PC-3 (cell line): Measurements from ENCODE around the gene DRGX. TPM values are rescaled to one million over a fixed set of nuclear protein-coding genes. Genes with fewer than 3 reads are reported as not detected.
A peak's percentile ranks its signal among the peaks of the same experiment; 100 is the strongest.

Source experiments
- ATAC-seq: fragments of 200-7000 bp; cut with Tn5 transposase; 2 replicates; pipeline ENCODE4 v1.9.1; 2020; ENCODE audit warnings: mild to moderate bottlenecking, moderate library complexity
- BruUV-seq: library from RNA; stranded (reverse); fragments of 400-500 nt; replicated peaks from 2 replicates; lab custom pipeline; 2021; lab: Mats Ljungman, UMichigan
- CTCF ChIA-PET: fragments of 300-600 bp; sonication (Branson Sonifier 250); formaldehyde crosslinking; loops from one replicate; lab custom pipeline; 2022; ENCODE audit warnings: antibody characterized with exemption; lab: Charles Lee
- POLR2A ChIA-PET: fragments of 300-600 bp; sonication (Branson Sonifier 250); formaldehyde crosslinking; loops from one replicate; lab custom pipeline; 2022; ENCODE audit warnings: antibody characterized with exemption; ENCODE audit not compliant: unreplicated experiment; lab: Charles Lee
- DNase-seq: peaks from one replicate; pipeline ENCODE4 v3.0.0-alpha.2; 2015
- H2AFZ ChIP-seq: fragments of 300-600 bp; sonication (generic); 2 replicates; pipeline ENCODE4 v1.6.0; 2016; ENCODE audit warnings: antibody characterized with exemption, low read length
- H3F3A ChIP-seq: fragments of 300-600 bp; sonication (generic); one replicate; pipeline ENCODE4 v1.6.0; 2017; ENCODE audit warnings: antibody characterized with exemption, low read length, control low read depth, mild to moderate bottlenecking; ENCODE audit not compliant: unreplicated experiment
- H3K27ac ChIP-seq: fragments of 300-600 bp; sonication (generic); 2 replicates; pipeline ENCODE4 v1.5.1; 2016; ENCODE audit warnings: mild to moderate bottlenecking, low read length
- H3K27me3 ChIP-seq: fragments of 300-600 bp; sonication (generic); 2 replicates; pipeline ENCODE4 v1.6.1; 2016; ENCODE audit warnings: low read length, mixed read lengths
- H3K36me3 ChIP-seq: fragments of 300-600 bp; sonication (generic); 2 replicates; pipeline ENCODE4 v1.6.1; 2016; ENCODE audit warnings: low read depth, mixed run types, low read length, mixed read lengths
- H3K4me1 ChIP-seq: fragments of 300-600 bp; sonication (generic); 2 replicates; pipeline ENCODE4 v1.5.1; 2016; ENCODE audit warnings: low read length; ENCODE audit not compliant: insufficient read depth
- H3K4me2 ChIP-seq: fragments of 300-600 bp; sonication (generic); 2 replicates; pipeline ENCODE4 v1.6.0; 2016; ENCODE audit warnings: low read length
- H3K4me3 ChIP-seq: fragments of 300-600 bp; sonication (generic); 2 replicates; pipeline ENCODE4 v1.5.1; 2016; ENCODE audit warnings: mild to moderate bottlenecking, low read length, mixed read lengths
- H3K79me2 ChIP-seq: fragments of 300-600 bp; sonication (generic); 2 replicates; pipeline ENCODE4 v1.6.1; 2017; ENCODE audit warnings: low read length, mixed read lengths
- H3K9ac ChIP-seq: fragments of 300-600 bp; sonication (generic); 2 replicates; pipeline ENCODE4 v1.6.0; 2016; ENCODE audit warnings: mild to moderate bottlenecking, low read length
- H3K9me2 ChIP-seq: fragments of 300-600 bp; sonication (generic); replicated peaks from 2 replicates; pipeline ENCODE4 v1.6.1; 2016; ENCODE audit warnings: mixed run types, low read length, mixed read lengths
- H3K9me3 ChIP-seq: fragments of 300-600 bp; sonication (generic); 2 replicates; pipeline ENCODE4 v1.6.1; 2016; ENCODE audit warnings: low read length, mixed read lengths
- H4K20me1 ChIP-seq: fragments of 300-600 bp; sonication (generic); 2 replicates; pipeline ENCODE4 v1.6.1; 2016; ENCODE audit warnings: low read length, mixed read lengths
- CTCF ChIP-seq: fragments of 300-600 bp; sonication (generic); conservative IDR thresholded peaks from 2 replicates; pipeline ENCODE4 v1.5.1; 2017; ENCODE audit warnings: antibody characterized with exemption, low read depth, mild to moderate bottlenecking, low read length
- EZH2 ChIP-seq: fragments of 300-600 bp; sonication (generic); IDR thresholded peaks from one replicate; pipeline ENCODE4 v1.6.1; 2017; ENCODE audit warnings: antibody characterized with exemption, mild to moderate bottlenecking, low read length; ENCODE audit not compliant: unreplicated experiment
- EZH2phosphoT487 ChIP-seq: fragments of 300-600 bp; sonication (generic); IDR thresholded peaks from 2 replicates; pipeline ENCODE4 v1.6.1; 2018; ENCODE audit warnings: mild to moderate bottlenecking, antibody characterized with exemption, low read length, borderline replicate concordance
- intact Hi-C: fragments of 100-400 bp; cut with micrococcal nuclease; formaldehyde crosslinking; loops from 2 replicates; pipeline ENCODE4 v1.9.0; 2023
- total RNA-seq: library from RNA; depleted of rRNA; stranded (reverse); fragments of >200 nt; gene quantifications from 2 replicates; pipeline ENCODE4 v1.2.3, GENCODE V29; 2014

DRGX gene
- total RNA-seq, 1 experiment from 2014 or later = 0.33 TPM

- H3K9me3 ChIP-seq = no peaks in the 10 kb centered on the region
- no peaks in the 10 kb centered on the region for H4K20me1 ChIP-seq
- ATAC-seq (no peak), DNase-seq (no peak)
- H3K9ac ChIP-seq = no peak overlapping the region
- peaks cover 10% of the 10 kb centered on the region; the same call in 1 of the 2 replicates for H3K4me1 ChIP-seq
- no peaks in the 10 kb centered on the region for H3K79me2 ChIP-seq
- no peak overlapping the region for H2AFZ ChIP-seq
- intact Hi-C loops = no loop called here
- POLR2A ChIA-PET = no interaction called here
- no peak overlapping the region for H3K27ac ChIP-seq
- no peaks in the 10 kb centered on the region for H3F3A ChIP-seq
- H3K4me2 ChIP-seq = no peak overlapping the region
- peaks cover 98% of the 10 kb centered on the region for H3K27me3 ChIP-seq
- no peaks in the 10 kb centered on the region for H3K9me2 ChIP-seq
- CTCF ChIA-PET = no interaction called here
- H3K36me3 ChIP-seq = no peaks in the 10 kb centered on the region
- TF ChIP-seq EZH2 (no peak), EZH2phosphoT487 (no peak), CTCF (no peak)
- no peak overlapping the region for H3K4me3 ChIP-seq
- no TSS peak for BruUV-seq
Observed at GRCh38 chr10:49400365-49400764, 4.5 kb upstream of the DRGX start.

GRCh38 chr10:49398986-49399385 lies 3.1 kb upstream of the DRGX start:
- no peak overlapping the region for H2AFZ ChIP-seq
- no peaks in the 10 kb centered on the region for H3K36me3 ChIP-seq
- H3K79me2 ChIP-seq = no peaks in the 10 kb centered on the region
- intact Hi-C loops = no loop called here
- H3K4me2 ChIP-seq = no peak overlapping the region
- H3K9ac ChIP-seq = no peak overlapping the region
- CTCF ChIA-PET = no interaction called here
- H3K4me3 ChIP-seq = no peak overlapping the region
- no peak overlapping the region for H3K27ac ChIP-seq
- no TSS peak for BruUV-seq
- H3K9me3 ChIP-seq = no peaks in the 10 kb centered on the region
- H3K9me2 ChIP-seq = no peaks in the 10 kb centered on the region
- no peaks in the 10 kb centered on the region for H4K20me1 ChIP-seq
- peaks cover 98% of the 10 kb centered on the region for H3K27me3 ChIP-seq
- H3F3A ChIP-seq = no peaks in the 10 kb centered on the region
- POLR2A ChIA-PET = interaction anchor here (0.6 kb wide), 1 partner anchor 140 kb away, joined by 4 read pairs; the partner anchor contains the start of gene ERCC6
- no peak for TF ChIP-seq CTCF
- TF ChIP-seq EZH2phosphoT487 = no peak
- TF ChIP-seq EZH2 = no peak
- ATAC-seq = no peak
- no peak for DNase-seq
- H3K4me1 ChIP-seq = peaks cover 12% of the 10 kb centered on the region; the same call in 1 of the 2 replicates

DNA sequence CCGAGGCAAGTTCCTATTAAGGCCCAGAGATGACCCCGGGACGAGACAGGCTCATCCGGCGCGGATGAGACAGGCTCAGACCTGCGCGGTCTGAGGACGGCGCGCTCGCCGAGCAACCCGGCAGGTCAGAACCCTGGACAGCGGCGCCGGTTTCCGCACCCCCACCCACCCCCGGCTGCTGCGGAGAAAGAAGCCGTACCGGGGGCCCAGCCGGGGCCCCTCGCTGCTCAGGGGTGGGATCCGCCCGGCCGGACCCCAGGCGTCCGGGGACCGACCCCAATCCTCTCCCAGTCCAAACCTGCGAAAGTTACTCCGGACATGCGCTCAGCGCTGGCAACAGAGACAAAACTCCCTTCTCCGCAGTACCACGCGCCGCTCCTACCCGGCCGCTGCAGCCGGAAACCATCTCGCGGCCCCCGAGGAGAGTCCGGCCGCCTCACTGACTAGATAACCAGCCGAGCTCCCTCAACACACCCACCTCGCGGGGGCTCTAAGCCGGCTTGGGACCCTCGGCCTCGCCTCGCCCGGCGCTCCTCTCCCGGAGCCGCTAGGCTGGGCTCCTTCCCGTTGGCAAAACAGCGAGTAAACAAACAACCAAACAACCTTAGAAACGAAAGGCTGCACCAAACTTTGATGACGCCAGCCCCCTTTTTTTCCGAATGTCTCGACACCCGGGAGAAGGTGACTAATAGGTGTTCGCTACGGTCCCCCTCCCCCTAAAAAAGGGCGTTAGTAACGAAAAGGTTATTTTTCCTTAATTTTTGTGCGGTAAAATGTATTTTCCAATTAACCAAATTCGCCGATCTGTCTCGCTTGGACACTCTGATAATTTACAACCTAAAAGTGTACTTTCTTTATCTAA lies 2.3 kb upstream of the DRGX start:
- no TSS peak for BruUV-seq
- H3K27me3 ChIP-seq = peaks cover 99% of the 10 kb centered on the region
- CTCF ChIA-PET = no interaction called here
- H2AFZ ChIP-seq = no peak overlapping the region
- no peaks in the 10 kb centered on the region for H3K36me3 ChIP-seq
- H3K9me3 ChIP-seq = no peaks in the 10 kb centered on the region
- peak; percentile 58 for ATAC-seq
- peaks cover 12% of the 10 kb centered on the region; the same call in 1 of the 2 replicates for H3K4me1 ChIP-seq
- H3K4me3 ChIP-seq = peak overlapping the region; percentile 49
- H4K20me1 ChIP-seq = no peaks in the 10 kb centered on the region
- no peak overlapping the region for H3K27ac ChIP-seq
- POLR2A ChIA-PET = no interaction called here
- H3K9ac ChIP-seq = no peak overlapping the region
- no peaks in the 10 kb centered on the region for H3K9me2 ChIP-seq
- intact Hi-C loops = no loop called here
- peak overlapping the region; percentile 60 for H3K4me2 ChIP-seq
- H3K79me2 ChIP-seq = no peaks in the 10 kb centered on the region
- H3F3A ChIP-seq = no peaks in the 10 kb centered on the region
- peak; percentile 48 for DNase-seq
- TF ChIP-seq CTCF = no peak
- peak; percentile 99 for TF ChIP-seq EZH2
- peak; percentile 91 for TF ChIP-seq EZH2phosphoT487
